Measurements from ENCODE around the gene CLPSL1. TPM values are rescaled to one million over a fixed set of nuclear protein-coding genes. Genes with fewer than 3 reads are reported as not detected.

The CLPSL1 gene
- total and polyA plus RNA-seq, 2 of the 13 experiments (the other 11 are each of a cell fraction or from before 2014, with no cell fraction given): not detected

GRCh38 chr6:35742842-35743241 is 38.0 kb upstream of the CLPSL1 start (continued):
- TF ChIP-seq TFAP4 (IDR thresholded peaks at IDR 0.05; ENCODE audit: borderline replicate concordance, low read depth): peak; percentile 7; the same call in 1 of the 2 replicates
- no peak for TF ChIP-seq PTBP1 (IDR thresholded peaks at IDR 0.05; ENCODE audit: low read depth, low read length, poor library complexity, severe bottlenecking)
- no peak for TF ChIP-seq ISX (CRISPR knock-in tag; conservative IDR thresholded peaks at IDR 0.05)
- no peak for TF ChIP-seq ZNF674 (CRISPR knock-in tag; IDR thresholded peaks at IDR 0.05; ENCODE audit: low read depth)
- TF ChIP-seq, protein P1, sequence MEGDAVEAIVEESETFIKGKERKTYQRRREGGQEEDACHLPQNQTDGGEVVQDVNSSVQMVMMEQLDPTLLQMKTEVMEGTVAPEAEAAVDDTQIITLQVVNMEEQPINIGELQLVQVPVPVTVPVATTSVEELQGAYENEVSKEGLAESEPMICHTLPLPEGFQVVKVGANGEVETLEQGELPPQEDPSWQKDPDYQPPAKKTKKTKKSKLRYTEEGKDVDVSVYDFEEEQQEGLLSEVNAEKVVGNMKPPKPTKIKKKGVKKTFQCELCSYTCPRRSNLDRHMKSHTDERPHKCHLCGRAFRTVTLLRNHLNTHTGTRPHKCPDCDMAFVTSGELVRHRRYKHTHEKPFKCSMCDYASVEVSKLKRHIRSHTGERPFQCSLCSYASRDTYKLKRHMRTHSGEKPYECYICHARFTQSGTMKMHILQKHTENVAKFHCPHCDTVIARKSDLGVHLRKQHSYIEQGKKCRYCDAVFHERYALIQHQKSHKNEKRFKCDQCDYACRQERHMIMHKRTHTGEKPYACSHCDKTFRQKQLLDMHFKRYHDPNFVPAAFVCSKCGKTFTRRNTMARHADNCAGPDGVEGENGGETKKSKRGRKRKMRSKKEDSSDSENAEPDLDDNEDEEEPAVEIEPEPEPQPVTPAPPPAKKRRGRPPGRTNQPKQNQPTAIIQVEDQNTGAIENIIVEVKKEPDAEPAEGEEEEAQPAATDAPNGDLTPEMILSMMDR (CRISPR knock-in tag; IDR thresholded peaks at IDR 0.05): peak; percentile 64
- no peak for TF ChIP-seq IRX3 (CRISPR knock-in tag; IDR thresholded peaks at IDR 0.05; ENCODE audit: borderline replicate concordance, low read depth)
- no peak for TF ChIP-seq ZBED4 (CRISPR knock-in tag; IDR thresholded peaks at IDR 0.05; ENCODE audit: borderline replicate concordance)
- no peak for TF ChIP-seq ZNF234 (CRISPR knock-in tag; conservative IDR thresholded peaks at IDR 0.05)
- TF ChIP-seq ZNF180 (CRISPR knock-in tag; IDR thresholded peaks at IDR 0.05; ENCODE audit: borderline replicate concordance, low read depth): no peak
- peak; percentile 57; the same call in 1 of the 2 replicates for TF ChIP-seq EHMT2 (IDR thresholded peaks at IDR 0.05; ENCODE audit: borderline replicate concordance, low read depth, low read length)
- TF ChIP-seq ZC3H13 (CRISPR knock-in tag; IDR thresholded peaks at IDR 0.05): no peak
- no peak for TF ChIP-seq DNMT3B (CRISPR knock-in tag; conservative IDR thresholded peaks at IDR 0.05)
- no peak for TF ChIP-seq ZNF737 (CRISPR knock-in tag; IDR thresholded peaks at IDR 0.05; ENCODE audit: borderline replicate concordance)
- TF ChIP-seq ZNF597 (CRISPR knock-in tag; IDR thresholded peaks at IDR 0.05): no peak
- TF ChIP-seq JUN (CRISPR knock-in tag; IDR thresholded peaks at IDR 0.05): no peak
- no peak for TF ChIP-seq AGO1 (IDR thresholded peaks at IDR 0.05; ENCODE audit: low read depth, low read length, poor library complexity, severe bottlenecking)
- no peak for TF ChIP-seq MTF1 (CRISPR knock-in tag; IDR thresholded peaks at IDR 0.05)
- no peak for TF ChIP-seq E2F1 (CRISPR knock-in tag; IDR thresholded peaks at IDR 0.05)
- TF ChIP-seq ZBTB38 (CRISPR knock-in tag; IDR thresholded peaks at IDR 0.05): peak; percentile 37; the same call in 1 of the 2 replicates
- TF ChIP-seq, protein P2, sequence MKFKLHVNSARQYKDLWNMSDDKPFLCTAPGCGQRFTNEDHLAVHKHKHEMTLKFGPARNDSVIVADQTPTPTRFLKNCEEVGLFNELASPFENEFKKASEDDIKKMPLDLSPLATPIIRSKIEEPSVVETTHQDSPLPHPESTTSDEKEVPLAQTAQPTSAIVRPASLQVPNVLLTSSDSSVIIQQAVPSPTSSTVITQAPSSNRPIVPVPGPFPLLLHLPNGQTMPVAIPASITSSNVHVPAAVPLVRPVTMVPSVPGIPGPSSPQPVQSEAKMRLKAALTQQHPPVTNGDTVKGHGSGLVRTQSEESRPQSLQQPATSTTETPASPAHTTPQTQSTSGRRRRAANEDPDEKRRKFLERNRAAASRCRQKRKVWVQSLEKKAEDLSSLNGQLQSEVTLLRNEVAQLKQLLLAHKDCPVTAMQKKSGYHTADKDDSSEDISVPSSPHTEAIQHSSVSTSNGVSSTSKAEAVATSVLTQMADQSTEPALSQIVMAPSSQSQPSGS (CRISPR knock-in tag; IDR thresholded peaks at IDR 0.05): no peak
